ENCODE data around the gene AKR7A2.

GRCh38 chr1:19308509-19308907 is 3.4 kb downstream of the AKR7A2 start:
- TF ChIP-seq POLR2AphosphoS5 (IDR thresholded peaks at IDR 0.05; ENCODE audit: low read depth, low read length) (no peak), SIN3A (IDR thresholded peaks at IDR 0.05; ENCODE audit: borderline replicate concordance, insufficient read depth, low read length) (no peak), TAF1 (IDR thresholded peaks at IDR 0.05; ENCODE audit: borderline replicate concordance, insufficient read depth, low read length) (no peak), REST (IDR thresholded peaks at IDR 0.05; ENCODE audit: insufficient read depth in 1 of 2, low read depth in 2 of 2, low read length in 2 of 2) (no peak)
